Large intestine (tissue), 3 donors: Measurements from ENCODE around the gene SHC4. TPM values are rescaled to one million over a fixed set of nuclear protein-coding genes. Genes with fewer than 3 reads are reported as not detected.

Experiments used
- DNase-seq, 2 donors: peaks; one replicate each; pipeline versions ENCODE4 v3.0.0 to v3.0.0-alpha.2; 2013
- H3K27ac ChIP-seq: one replicate; pipeline ENCODE4 v1.5.1; 2013; ENCODE audit warnings: low read length
- H3K27me3 ChIP-seq: 2 replicates; pipeline ENCODE4 v1.6.1; 2013; ENCODE audit warnings: low read length; ENCODE audit not compliant: control insufficient read depth, insufficient read depth
- H3K36me3 ChIP-seq: 2 replicates; pipeline ENCODE4 v1.6.1; 2013; ENCODE audit warnings: low read length; ENCODE audit not compliant: control insufficient read depth, insufficient read depth
- H3K4me1 ChIP-seq: one replicate; pipeline ENCODE4 v1.6.1; 2013; ENCODE audit warnings: low read length; ENCODE audit not compliant: control insufficient read depth, insufficient read depth
- H3K4me3 ChIP-seq: one replicate; pipeline ENCODE4 v1.5.1; 2013; ENCODE audit warnings: low read length
- H3K9me3 ChIP-seq: one replicate; pipeline ENCODE4 v1.6.1; 2013; ENCODE audit warnings: mild to moderate bottlenecking, low read depth, low read length, moderate library complexity; ENCODE audit not compliant: control insufficient read depth
- WGBS: methylation state at CpG from one replicate; pipeline ENCODE4 v1.1.5; 2013; ENCODE audit warnings: low lambda C conversion rate; ENCODE audit not compliant: insufficient coverage; 5-methylcytosine and 5-hydroxymethylcytosine counted together
- polyA plus RNA-seq: library from polyadenylated mRNA; unstranded; fragments of 120-200 nt; gene quantifications from one replicate; pipeline ENCODE4 v1.2.1, GENCODE V29; 2013

Gene SHC4
- polyA plus RNA-seq, 1 donor, result 1.7 TPM

DNA sequence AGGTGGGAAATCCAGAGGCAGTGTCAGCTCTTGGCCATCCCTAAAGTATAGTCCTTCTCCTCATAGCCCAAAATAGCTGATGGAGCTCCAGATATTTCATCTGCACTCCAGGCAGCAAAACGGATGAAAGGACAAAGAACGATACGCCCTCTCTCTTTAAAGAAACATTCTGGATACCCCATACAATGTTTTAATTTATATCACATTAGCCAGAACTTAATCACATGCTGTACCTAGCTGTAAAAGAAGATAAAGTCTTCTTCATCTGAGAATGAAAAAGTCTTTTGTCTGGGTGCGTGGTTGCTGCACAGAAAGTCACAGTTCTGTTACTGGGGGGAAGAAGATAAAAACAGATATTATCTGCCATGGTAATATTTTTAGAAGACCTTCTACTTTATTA, 4.3 kb upstream of the SHC4 start:
- no peak for DNase-seq
- H3K4me3 ChIP-seq, result no peak overlapping the region
- no CpG with 5 or more reads among the region's 4 CpGs for WGBS
- H3K9me3 ChIP-seq, result no peaks in the 10 kb centered on the region
- H3K27me3 ChIP-seq, result peaks cover 27% of the 10 kb centered on the region
- H3K36me3 ChIP-seq, result no peaks in the 10 kb centered on the region
- H3K4me1 ChIP-seq, result peaks cover 9% of the 10 kb centered on the region
- H3K27ac ChIP-seq, result no peak overlapping the region

DNA sequence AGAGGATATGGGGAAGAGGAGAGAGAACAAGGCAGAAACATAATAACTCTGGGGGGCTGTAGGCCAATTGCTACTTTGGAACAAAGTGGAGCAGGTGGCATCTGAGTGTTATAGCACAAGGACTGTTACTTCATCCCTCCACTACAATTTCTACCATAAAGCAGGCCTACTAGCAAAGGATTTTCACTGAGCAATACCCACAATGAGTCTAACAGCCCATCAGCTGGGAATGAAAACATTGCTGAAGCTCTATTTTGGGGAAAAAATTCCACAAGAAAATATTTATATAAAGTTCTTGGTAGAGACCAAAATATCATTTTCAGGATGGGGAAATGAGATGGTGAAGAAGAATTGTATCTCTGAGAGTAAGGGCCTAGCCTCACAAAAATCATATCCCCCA, 3.6 kb upstream of the SHC4 start:
- Histone ChIP-seq H3K36me3 (no peaks in the 10 kb centered on the region), H3K27me3 (peaks cover 34% of the 10 kb centered on the region), H3K4me3 (no peak overlapping the region), H3K27ac (no peak overlapping the region), H3K4me1 (peaks cover 13% of the 10 kb centered on the region), H3K9me3 (no peaks in the 10 kb centered on the region)
- no peak for DNase-seq

DNA sequence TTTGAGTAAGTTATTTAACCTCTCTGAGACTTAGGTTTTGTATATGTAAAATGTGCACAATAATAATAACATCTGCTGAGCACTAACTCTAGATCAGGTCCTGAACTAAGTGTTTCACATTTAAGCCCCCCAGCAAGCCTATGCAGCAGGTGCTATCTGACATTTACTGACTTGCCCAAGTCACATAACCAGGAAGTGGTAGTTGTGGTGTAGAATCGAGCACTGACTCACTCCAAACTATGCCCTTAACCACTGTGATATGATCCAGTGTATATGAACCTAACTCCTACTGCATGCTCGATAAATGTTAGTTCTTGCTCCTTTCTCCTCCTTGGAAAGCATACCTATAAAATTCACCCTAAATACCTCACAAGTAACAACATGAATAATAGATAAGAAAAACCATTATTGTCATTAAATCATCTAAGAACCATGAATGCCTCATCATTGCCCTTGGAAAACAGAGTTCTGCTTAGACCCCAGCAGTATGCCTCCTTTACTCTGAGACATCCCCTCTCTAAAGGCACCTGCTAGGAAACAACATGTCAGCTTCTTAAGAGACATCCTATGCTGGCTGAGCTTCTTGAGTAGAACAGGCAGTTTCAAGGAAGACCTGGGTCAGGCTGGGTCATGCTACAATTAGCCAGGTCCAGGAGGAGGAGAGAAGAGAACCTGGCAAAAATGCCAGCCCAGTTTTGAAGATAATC, 3.0 kb upstream of the SHC4 start:
- no peak overlapping the region for H3K27ac ChIP-seq
- no peak overlapping the region for H3K4me3 ChIP-seq
- peaks cover 13% of the 10 kb centered on the region for H3K4me1 ChIP-seq
- H3K9me3 ChIP-seq, result no peaks in the 10 kb centered on the region
- peaks cover 40% of the 10 kb centered on the region for H3K27me3 ChIP-seq
- WGBS, result no CpG with 5 or more reads among the region's 2 CpGs
- DNase-seq, result no peak
- no peaks in the 10 kb centered on the region for H3K36me3 ChIP-seq

DNA sequence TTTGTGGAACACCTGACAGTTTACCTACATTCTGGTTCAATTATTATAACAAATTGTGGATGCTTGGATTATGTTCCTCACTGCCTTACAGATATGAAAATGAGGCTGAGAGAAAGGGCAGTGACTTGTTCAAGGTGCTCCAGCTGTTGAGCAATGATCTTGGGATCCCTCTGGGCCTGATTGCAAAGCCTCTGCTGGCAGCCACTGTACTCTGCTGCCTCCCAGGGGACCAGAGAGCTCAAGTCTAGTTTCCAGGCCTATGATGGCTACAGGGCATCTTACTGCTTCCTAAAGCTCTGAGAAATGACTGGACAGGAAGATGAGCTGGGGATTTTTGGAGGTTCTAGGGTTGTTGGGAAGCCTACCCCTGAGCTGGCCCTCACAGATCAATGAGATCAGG, 2.3 kb upstream of the SHC4 start:
- H3K4me1 ChIP-seq, result peaks cover 13% of the 10 kb centered on the region
- no peak overlapping the region for H3K4me3 ChIP-seq
- no peak for DNase-seq
- H3K27me3 ChIP-seq, result peaks cover 45% of the 10 kb centered on the region
- no peaks in the 10 kb centered on the region for H3K36me3 ChIP-seq
- H3K9me3 ChIP-seq, result no peaks in the 10 kb centered on the region
- H3K27ac ChIP-seq, result no peak overlapping the region

DNA sequence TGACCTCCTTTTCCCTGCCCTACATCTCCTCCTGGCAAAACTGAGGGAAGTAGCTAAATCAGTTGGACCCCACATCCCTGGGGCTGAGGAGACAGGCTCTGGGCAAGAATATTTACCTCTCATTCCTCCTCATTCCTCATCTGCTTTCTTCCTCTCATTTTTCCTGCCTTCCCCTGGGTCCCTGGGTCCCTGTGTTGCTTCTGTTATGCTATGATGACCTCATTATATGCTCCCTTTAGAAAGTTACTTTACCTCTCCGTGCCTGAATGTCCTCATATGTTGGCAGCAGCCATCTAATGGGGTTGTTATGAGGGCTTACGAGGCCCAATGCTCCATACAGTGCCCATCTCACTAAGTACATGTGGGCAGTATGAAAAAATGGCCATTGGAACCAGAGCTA, 1.2 kb upstream of the SHC4 start:
- peaks cover 13% of the 10 kb centered on the region for H3K4me1 ChIP-seq
- no peak for DNase-seq
- WGBS, result no CpG with 5 or more reads among the region's 2 CpGs
- H3K9me3 ChIP-seq, result no peaks in the 10 kb centered on the region
- H3K36me3 ChIP-seq, result no peaks in the 10 kb centered on the region
- H3K27me3 ChIP-seq, result peaks cover 45% of the 10 kb centered on the region
- no peak overlapping the region for H3K4me3 ChIP-seq
- H3K27ac ChIP-seq, result no peak overlapping the region

DNA sequence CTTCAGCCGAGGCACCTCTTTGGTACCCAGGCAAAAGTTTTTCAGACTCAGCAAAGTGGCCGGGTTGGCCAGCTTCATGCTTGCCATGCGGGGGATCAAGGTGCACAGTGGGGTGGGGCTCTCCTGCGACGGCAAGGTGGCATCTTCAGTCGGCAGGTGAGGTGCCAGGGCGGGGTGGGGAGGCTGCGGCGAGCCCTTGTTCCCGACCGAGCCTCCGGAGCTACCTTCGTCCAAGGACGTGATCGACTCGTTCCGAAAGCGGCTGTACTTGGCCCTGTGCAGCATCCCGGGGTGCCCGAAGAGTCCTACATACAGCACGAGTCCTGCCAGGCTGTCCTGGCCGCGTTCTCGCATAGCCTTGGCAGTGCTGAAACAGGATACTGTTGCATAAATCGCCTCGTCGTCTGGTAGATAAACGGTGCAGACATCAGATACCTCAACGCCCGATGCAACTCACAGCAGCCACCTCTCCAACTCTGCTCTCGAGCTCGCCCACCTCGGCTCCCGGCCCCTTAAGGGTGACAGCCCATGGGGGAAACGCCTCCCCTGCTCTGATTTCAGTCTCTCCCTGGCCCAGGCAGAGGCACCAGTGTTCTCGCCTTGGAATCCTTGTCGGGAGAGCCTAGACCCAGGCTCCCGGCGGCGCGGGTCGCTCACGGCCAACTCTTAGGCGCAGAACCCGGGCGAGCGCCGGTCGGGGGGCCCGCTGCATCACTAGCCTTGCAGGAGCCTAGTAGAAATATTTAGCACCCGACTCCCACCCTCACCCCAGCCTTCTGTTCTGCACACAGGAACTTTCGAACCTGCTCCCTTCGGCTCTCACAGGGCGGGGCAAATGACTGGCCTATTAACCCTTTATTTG, 826 bp downstream of the SHC4 start:
- peak overlapping the region; percentile 36 for H3K4me3 ChIP-seq
- peaks cover 50% of the 10 kb centered on the region for H3K27me3 ChIP-seq
- no CpG with 5 or more reads among the region's 54 CpGs for WGBS
- peak in 1 of 2 donors; percentile 20 for DNase-seq
- H3K4me1 ChIP-seq, result peaks cover 13% of the 10 kb centered on the region
- no peak overlapping the region for H3K27ac ChIP-seq
- H3K36me3 ChIP-seq, result no peaks in the 10 kb centered on the region
- H3K9me3 ChIP-seq, result no peaks in the 10 kb centered on the region

DNA sequence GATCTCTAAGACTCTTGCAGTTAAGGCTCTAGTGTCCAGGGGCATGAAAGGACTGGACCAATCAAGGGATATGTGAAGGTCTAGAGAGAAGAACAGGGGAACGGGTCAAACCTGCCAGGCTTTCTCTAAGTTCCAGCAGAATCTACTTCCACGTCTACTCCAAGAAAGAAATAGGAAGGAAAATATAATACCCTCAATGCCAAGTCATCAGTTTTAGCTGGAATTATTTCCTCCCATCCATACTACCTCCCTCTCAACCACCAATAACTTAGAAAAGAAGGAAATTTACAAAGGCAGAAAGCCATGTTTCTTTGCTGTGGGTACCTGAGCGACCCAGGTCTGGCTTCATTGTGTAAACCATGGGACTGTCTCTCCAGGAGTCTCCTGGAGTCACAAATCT, 7.8 kb downstream of the SHC4 start:
- H3K27me3 ChIP-seq, result peaks cover 7% of the 10 kb centered on the region
- H3K4me1 ChIP-seq, result no peaks in the 10 kb centered on the region
- no peak overlapping the region for H3K27ac ChIP-seq
- H3K9me3 ChIP-seq, result no peaks in the 10 kb centered on the region
- no CpG with 5 or more reads among the region's 3 CpGs for WGBS
- no peaks in the 10 kb centered on the region for H3K36me3 ChIP-seq
- no peak for DNase-seq
- no peak overlapping the region for H3K4me3 ChIP-seq

DNA sequence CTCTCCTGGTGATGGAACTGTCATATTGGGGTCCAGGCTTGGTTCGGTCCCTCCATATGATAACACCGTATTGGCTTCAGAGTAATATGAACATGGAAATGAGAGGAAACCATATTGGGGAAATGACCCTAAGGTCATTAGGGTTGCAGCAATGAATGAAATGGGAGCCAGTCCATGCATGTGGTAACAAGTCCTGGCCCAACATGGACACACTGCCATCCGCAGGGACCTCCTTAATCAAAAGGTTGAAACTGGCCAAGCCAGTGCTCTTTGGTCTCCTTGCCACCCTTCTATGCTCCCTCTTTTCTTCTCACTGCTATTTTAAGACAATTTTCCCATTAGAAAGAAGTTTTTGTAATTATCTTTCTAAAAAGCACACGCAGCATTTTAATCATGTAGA, 8.3 kb downstream of the SHC4 start:
- WGBS, result 80% methylated on average over 1 of the region's 4 CpGs
- Histone ChIP-seq H3K4me1 (no peaks in the 10 kb centered on the region), H3K4me3 (no peak overlapping the region), H3K27me3 (peaks cover 7% of the 10 kb centered on the region), H3K9me3 (no peaks in the 10 kb centered on the region), H3K27ac (no peak overlapping the region), H3K36me3 (no peaks in the 10 kb centered on the region)
- DNase-seq, result no peak

DNA sequence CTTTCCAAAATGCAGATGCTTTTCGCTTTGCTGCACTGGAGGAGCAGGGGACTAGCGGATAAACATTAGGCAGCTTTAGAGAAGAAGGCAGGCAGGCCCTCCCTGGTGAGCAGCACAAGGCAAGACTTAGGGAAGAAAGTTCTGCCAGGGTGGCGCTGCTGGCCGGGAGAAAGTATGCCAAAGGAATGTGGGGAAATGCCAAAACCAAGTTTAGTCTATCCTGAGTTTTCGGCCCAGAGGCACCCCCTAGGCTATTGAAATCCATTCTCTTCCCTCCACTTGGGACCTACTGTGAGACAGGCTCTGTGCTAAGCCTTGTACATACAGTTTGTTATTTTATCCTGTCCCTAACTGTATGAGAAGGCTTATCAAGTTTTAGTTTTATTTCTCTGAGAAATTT, 9.2 kb downstream of the SHC4 start:
- no peak for DNase-seq
- WGBS, result no CpG with 5 or more reads among the region's 5 CpGs
- peaks cover 7% of the 10 kb centered on the region for H3K27me3 ChIP-seq
- H3K4me3 ChIP-seq, result no peak overlapping the region
- no peaks in the 10 kb centered on the region for H3K9me3 ChIP-seq
- no peaks in the 10 kb centered on the region for H3K36me3 ChIP-seq
- no peaks in the 10 kb centered on the region for H3K4me1 ChIP-seq
- no peak overlapping the region for H3K27ac ChIP-seq

DNA sequence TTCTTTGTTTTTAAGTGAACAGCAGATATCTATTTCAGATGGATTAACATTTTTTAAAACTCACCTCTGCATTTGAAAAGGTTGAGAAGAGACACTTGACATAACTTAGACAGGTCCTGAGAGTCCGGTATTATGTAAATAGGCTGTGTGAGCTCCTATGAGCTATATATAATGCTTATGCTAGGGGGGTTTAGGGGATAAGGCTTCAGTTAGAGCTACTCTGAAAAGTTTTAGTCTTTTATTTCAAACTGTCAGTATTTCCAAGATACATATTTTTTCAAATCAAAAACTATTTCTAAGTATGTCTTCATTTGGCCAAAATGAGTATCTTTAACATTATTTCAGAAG, 16.9 kb downstream of the SHC4 start:
- Histone ChIP-seq H3K36me3 (no peaks in the 10 kb centered on the region), H3K27me3 (no peaks in the 10 kb centered on the region), H3K4me1 (no peaks in the 10 kb centered on the region), H3K27ac (no peak overlapping the region), H3K9me3 (no peaks in the 10 kb centered on the region), H3K4me3 (no peak overlapping the region)
- WGBS, result no CpG with 5 or more reads among the region's 1 CpG
- DNase-seq, result no peak
